OCI-LY7 (cell line): ENCODE results near the gene SERTAD1.

Experiments used
- EZH2phosphoT487 ChIP-seq: fragments of 200-600 bp; sonication (generic); IDR thresholded peaks from 2 replicates; pipeline ENCODE4 v1.6.1; 2018; ENCODE audit warnings: low read depth, borderline replicate concordance, mild to moderate bottlenecking, mixed run types, antibody characterized with exemption, low read length, moderate library complexity, mixed read lengths
- TF ChIP-seq, protein P1 (sequence below): fragments of 200-600 bp; sonication (generic); conservative IDR thresholded peaks from 2 replicates; pipeline ENCODE4 v1.5.1; 2014; ENCODE audit warnings: mild to moderate bottlenecking, antibody characterized with exemption, low read length, moderate library complexity, mixed read lengths

GRCh38 chr19:40466219-40466984, 40.6 kb upstream of the SERTAD1 start:
- TF ChIP-seq, protein P1, sequence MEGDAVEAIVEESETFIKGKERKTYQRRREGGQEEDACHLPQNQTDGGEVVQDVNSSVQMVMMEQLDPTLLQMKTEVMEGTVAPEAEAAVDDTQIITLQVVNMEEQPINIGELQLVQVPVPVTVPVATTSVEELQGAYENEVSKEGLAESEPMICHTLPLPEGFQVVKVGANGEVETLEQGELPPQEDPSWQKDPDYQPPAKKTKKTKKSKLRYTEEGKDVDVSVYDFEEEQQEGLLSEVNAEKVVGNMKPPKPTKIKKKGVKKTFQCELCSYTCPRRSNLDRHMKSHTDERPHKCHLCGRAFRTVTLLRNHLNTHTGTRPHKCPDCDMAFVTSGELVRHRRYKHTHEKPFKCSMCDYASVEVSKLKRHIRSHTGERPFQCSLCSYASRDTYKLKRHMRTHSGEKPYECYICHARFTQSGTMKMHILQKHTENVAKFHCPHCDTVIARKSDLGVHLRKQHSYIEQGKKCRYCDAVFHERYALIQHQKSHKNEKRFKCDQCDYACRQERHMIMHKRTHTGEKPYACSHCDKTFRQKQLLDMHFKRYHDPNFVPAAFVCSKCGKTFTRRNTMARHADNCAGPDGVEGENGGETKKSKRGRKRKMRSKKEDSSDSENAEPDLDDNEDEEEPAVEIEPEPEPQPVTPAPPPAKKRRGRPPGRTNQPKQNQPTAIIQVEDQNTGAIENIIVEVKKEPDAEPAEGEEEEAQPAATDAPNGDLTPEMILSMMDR: no peak
- TF ChIP-seq EZH2phosphoT487: no peak
